Esophagus muscularis mucosa (tissue), 4 donors: Measurements from ENCODE around the gene RMND5B. TPM values are rescaled to one million over a fixed set of nuclear protein-coding genes. Genes with fewer than 3 reads are reported as not detected.
"Not testable (repeated sequence)": the region's sequence is repeated elsewhere in the genome, so short reads cannot be mapped to it uniquely, and the experiment has no call there.

Experiments
- DNase-seq: peaks from one replicate; pipeline ENCODE4 v3.0.0-alpha.2; 2017; ENCODE audit errors: extremely low spot score
- H3K27ac ChIP-seq, 4 donors: fragments of 200-600 bp; sonication (generic); replicated peaks in 1 of 4; 1 replicate in 3 of 4; 2 replicates in 1 of 4; pipeline ENCODE4 v1.5.1; 2016 to 2019; ENCODE audit warnings: mild to moderate bottlenecking in 1 of 4
- H3K27me3 ChIP-seq, 4 donors: fragments of 200-600 bp; sonication (generic); one replicate each; pipeline versions ENCODE4 v1.5.1 to v1.6.0; 2016 to 2019
- H3K36me3 ChIP-seq, 4 donors: fragments of 200-600 bp; sonication (generic); one replicate each; pipeline ENCODE4 v1.5.1; 2016 to 2019
- H3K4me1 ChIP-seq, 4 donors: fragments of 200-600 bp; sonication (generic); one replicate each; pipeline ENCODE4 v1.5.1; 2016 to 2019
- H3K4me3 ChIP-seq, 4 donors: fragments of 200-600 bp; sonication (generic); 1 replicate in 2 of 4; 2 replicates in 2 of 4; pipeline ENCODE4 v1.5.1; 2016 to 2019; ENCODE audit warnings: mild to moderate bottlenecking in 4 of 4, moderate library complexity in 1 of 4
- H3K9me3 ChIP-seq, 4 donors: fragments of 200-600 bp; sonication (generic); 1 replicate in 3 of 4; 2 replicates in 1 of 4; pipeline ENCODE4 v1.5.1; 2016 to 2019
- EP300 ChIP-seq: sonication (generic); formaldehyde crosslinking; IDR thresholded peaks from one replicate; pipeline ENCODE4 v1.6.1; 2017; ENCODE audit warnings: antibody characterized with exemption
- POLR2A ChIP-seq: fragments of 450-650 bp; IDR thresholded peaks from one replicate; pipeline ENCODE4 v1.6.1; 2017; ENCODE audit warnings: antibody characterized with exemption, moderate library complexity, mild to moderate bottlenecking, low read depth
- POLR2AphosphoS5 ChIP-seq, 2 donors: sonication (generic); formaldehyde crosslinking; IDR thresholded peaks; one replicate each; pipeline ENCODE4 v1.6.1; 2017; ENCODE audit warnings: antibody characterized with exemption in 2 of 2
- WGBS: methylation state at CpG from one replicate; pipeline ENCODE4 v1.1.5; 2018; 5-methylcytosine and 5-hydroxymethylcytosine counted together
- intact Hi-C: fragments of 100-400 bp; cut with DNase I; formaldehyde crosslinking; loops from one replicate; pipeline ENCODE4 v1.15.1; 2023
- total RNA-seq, 4 donors: library from RNA; depleted of rRNA; stranded (reverse); fragments of >200 nt; gene quantifications; one replicate each; pipeline versions ENCODE4 v1.1.0 to v1.2.1, GENCODE V29; 2016
- TF ChIP-seq, protein P1 (sequence below), 3 experiments: fragments of 200-600 bp in 2 of 3; fragments of 450-650 bp in 1 of 3; sonication (generic) in 2 of 3; IDR thresholded peaks; one replicate each; pipeline ENCODE4 v1.5.1; 2017 to 2019; ENCODE audit warnings: antibody characterized with exemption in 3 of 3, mild to moderate bottlenecking in 2 of 3, moderate library complexity in 1 of 3

Gene RMND5B
- total RNA-seq, 4 donors from 2014 or later = 43.2 to 53.9 (median 45.4) TPM

DNA sequence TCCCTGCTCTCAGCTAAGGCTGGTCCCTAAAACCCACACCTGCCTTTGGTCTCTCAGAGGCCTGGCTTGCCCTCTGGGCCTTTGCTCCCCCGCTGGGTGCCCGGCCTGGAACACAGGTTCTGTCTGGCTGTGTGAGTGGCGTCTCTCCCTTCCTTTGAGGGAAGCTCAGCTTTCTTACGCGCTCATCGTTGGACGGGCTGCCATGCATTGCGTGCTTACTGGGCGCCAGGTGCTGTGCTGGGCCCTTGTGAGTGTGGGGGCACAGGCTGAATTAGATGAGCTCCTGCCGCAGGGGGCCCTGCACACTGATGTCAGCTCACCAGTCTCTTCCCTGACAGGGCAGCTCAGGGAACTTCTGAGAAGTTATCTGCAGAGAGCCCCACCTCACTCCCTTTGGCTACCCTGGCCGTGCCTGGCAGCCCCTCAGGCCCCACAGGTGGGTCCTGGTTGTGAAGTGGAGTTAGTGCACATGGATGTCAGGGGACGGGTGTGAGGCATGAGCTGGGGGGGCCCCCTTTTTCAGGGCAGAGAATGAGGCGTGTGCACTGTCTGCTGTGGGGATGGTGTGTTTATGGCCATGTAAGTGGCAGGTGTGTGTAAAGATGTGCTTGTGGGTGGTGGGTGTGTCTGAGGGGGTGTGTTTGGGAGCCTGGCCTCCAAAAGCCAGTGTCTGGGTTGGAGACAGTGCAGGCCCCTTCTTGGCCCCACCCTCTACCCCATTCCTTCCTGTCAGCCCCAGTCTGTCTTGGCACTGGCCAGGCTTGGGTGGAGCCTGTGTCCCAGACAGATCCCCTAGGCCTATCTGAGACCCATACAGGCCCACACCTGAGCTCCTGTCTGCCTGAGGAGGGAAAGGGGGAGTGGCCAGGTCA lies 7.5 kb upstream of the RMND5B start:
- Histone ChIP-seq H3K4me1 (peaks cover 24 to 52% (median 36%) of the 10 kb centered on the region in 4 donors), H3K9me3 (no peaks in the 10 kb centered on the region), H3K27me3 (peaks cover 0 to 17% (median 0%) of the 10 kb centered on the region in 4 donors), H3K36me3 (no peaks in the 10 kb centered on the region), H3K27ac (no peak overlapping the region), H3K4me3 (no peak overlapping the region)
- TF ChIP-seq, protein P1, sequence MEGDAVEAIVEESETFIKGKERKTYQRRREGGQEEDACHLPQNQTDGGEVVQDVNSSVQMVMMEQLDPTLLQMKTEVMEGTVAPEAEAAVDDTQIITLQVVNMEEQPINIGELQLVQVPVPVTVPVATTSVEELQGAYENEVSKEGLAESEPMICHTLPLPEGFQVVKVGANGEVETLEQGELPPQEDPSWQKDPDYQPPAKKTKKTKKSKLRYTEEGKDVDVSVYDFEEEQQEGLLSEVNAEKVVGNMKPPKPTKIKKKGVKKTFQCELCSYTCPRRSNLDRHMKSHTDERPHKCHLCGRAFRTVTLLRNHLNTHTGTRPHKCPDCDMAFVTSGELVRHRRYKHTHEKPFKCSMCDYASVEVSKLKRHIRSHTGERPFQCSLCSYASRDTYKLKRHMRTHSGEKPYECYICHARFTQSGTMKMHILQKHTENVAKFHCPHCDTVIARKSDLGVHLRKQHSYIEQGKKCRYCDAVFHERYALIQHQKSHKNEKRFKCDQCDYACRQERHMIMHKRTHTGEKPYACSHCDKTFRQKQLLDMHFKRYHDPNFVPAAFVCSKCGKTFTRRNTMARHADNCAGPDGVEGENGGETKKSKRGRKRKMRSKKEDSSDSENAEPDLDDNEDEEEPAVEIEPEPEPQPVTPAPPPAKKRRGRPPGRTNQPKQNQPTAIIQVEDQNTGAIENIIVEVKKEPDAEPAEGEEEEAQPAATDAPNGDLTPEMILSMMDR (IDR thresholded peaks at IDR 0.05) = no peak
- TF ChIP-seq EP300 = no peak
- TF ChIP-seq POLR2AphosphoS5 (IDR thresholded peaks at IDR 0.05) = no peak
- TF ChIP-seq POLR2A = no peak
- DNase-seq = no peak
- WGBS = 90% methylated on average over 10 of the region's 13 CpGs
- intact Hi-C loops = no loop called here

DNA sequence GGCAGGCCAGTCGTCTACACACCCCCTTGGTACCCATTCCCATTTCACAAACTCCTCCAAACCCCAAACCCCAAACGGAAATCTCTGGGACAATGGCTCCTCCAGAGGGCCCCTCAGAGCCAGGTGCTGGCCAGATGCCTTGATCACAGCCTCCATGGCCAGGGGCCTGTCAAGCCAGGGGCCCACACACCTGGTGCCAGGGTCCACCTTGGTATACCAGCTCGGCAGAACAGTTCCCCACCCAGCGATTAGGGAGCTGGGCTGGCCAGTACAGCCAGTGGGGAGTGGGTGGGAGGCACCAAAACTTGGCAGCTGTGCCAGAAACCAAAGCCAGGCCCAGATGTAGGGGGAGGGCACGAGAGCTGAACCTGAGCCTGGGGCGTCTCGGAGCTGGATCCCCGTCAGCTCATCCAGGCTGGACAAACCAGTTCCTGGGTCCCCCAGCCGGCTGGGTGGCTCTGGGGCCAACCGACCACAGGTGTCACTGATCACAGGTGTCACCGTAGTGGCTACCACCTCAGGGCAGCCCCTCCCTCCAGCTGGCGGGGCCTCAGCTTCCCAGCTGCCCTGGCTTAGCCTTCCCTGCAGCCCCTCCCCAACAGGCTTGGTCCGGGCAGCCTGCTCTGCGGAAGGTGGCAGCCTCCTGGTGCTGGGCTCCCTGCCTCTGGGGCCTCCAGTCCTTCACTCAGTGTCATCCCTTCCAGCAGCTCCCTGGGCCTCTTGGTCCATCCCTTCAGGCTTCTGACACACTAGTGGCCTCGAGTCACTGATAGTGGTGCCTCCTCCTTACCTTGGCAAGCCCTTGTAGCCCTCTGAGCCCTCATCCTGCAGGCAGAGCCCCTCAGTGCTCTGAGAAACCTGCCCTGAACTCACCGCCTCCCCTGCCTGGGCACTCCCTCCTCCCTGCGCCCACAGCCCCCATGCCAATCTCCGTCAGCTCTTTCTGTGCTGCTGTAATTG lies 6.6 kb upstream of the RMND5B start:
- no peak overlapping the region for H3K4me3 ChIP-seq
- H3K9me3 ChIP-seq = no peaks in the 10 kb centered on the region
- no peaks in the 10 kb centered on the region for H3K36me3 ChIP-seq
- no peak for TF ChIP-seq EP300
- 87% methylated on average over 12 of the region's 18 CpGs for WGBS
- H3K4me1 ChIP-seq = peaks cover 24 to 52% (median 36%) of the 10 kb centered on the region in 4 donors
- no peak overlapping the region for H3K27ac ChIP-seq
- peaks cover 0 to 11% (median 0%) of the 10 kb centered on the region in 4 donors for H3K27me3 ChIP-seq
- intact Hi-C loops = no loop called here
- DNase-seq = no peak

DNA sequence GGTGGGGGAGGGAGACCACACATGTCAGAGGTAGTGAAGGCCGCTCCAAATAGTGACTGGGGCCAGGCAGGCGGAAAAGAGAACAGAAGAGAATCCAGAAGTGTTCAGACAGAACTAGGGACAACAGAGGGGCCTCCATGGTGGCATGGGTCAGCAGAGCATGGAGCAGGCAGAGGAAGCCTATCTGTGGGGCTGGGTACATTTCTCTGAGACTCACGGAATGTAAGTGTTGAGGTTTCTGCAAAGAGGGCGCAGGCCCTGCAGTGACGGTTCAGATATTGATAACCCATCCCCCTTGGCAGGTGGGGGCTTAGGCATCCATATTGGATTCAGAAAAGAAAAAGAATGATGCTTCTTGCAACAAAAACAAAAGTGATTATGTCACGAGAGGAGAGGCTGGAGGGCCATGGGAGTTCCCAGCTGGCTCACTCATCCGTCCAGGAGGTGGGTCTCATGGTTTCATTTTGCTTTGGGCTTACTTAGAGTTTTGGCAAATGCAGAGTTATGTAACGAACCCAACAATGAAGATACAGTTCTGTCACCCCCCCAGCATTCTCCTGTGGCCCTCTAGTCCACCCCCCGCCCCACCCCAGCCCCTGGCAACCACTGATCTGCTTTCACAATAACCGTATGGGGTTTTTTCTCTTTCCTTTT lies 5.4 kb upstream of the RMND5B start:
- Histone ChIP-seq H3K4me3 (no peak overlapping the region), H3K27ac (no peak overlapping the region), H3K4me1 (peaks cover 24 to 60% (median 44%) of the 10 kb centered on the region in 4 donors), H3K36me3 (no peaks in the 10 kb centered on the region), H3K27me3 (peaks cover 0 to 1% (median 0%) of the 10 kb centered on the region in 4 donors), H3K9me3 (no peaks in the 10 kb centered on the region)
- 76% methylated on average over 10 of the region's 10 CpGs for WGBS
- intact Hi-C loops = no loop called here
- no peak for DNase-seq
- TF ChIP-seq POLR2AphosphoS5 (IDR thresholded peaks at IDR 0.05) (no peak), POLR2A (no peak), EP300 (no peak)
- TF ChIP-seq, protein P1 (IDR thresholded peaks at IDR 0.05) = no peak

DNA sequence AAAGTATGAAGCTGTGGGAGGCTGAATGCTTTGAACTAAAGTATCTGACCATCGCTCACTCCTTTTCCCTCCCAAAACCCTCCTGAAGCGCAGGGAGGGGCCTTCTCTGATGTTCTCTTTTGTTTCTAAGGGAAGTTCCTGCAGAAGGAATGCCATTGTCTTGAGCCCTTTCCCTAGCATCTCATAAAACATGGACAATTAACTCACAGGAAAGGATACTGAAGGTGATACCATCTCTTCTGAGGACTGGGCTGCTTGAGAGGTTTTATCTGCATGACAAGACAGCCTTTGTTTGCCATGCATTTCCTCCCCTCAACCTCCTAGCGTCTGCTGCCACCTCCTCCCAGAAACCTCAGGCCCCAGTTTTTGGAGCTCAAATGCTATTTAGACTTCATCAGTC lies 4.3 kb upstream of the RMND5B start:
- 77% methylated on average over 3 of the region's 3 CpGs for WGBS
- no peak overlapping the region for H3K27ac ChIP-seq
- TF ChIP-seq POLR2A (no peak), EP300 (no peak), POLR2AphosphoS5 (IDR thresholded peaks at IDR 0.05) (no peak)
- TF ChIP-seq, protein P1 (IDR thresholded peaks at IDR 0.05) = no peak
- H3K36me3 ChIP-seq = no peaks in the 10 kb centered on the region
- H3K27me3 ChIP-seq = no peaks in the 10 kb centered on the region
- H3K9me3 ChIP-seq = no peaks in the 10 kb centered on the region
- intact Hi-C loops = no loop called here
- H3K4me3 ChIP-seq = no peak overlapping the region
- no peak for DNase-seq
- peaks cover 20 to 51% (median 37%) of the 10 kb centered on the region in 4 donors for H3K4me1 ChIP-seq

DNA sequence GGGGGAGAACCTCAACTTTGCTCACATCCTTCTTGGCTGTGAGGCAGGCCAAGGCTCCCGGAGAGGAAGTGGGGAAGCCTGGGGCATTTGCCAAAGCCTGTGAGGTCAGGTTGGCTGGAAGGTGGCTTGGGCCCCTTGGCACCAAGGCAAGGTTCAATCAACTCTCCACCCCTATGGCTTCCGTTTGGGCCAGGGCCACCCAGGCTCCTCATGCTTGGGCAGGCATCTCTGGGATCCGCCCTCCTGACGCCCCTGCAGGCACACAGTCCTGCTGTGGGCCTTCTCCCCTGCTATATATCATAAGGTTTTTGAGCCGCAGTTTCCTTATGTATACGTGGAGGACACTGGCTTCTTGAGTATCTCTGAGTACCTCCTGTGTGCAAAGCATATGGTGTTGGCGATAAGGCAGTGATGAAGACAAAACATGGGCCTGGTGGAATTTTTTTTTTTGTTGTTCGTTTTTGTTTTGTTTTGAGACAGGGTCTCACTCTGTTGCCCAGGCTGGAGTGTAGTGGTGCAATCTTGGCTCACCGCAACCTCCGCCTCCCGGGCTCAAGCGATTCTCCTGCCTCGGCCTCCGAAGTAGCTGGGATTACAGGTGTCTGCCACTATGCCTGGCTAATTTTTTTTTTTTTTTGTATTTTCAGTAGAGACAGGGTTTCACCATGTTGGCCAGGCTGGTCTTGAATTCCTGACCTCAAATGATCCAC lies 3.4 kb upstream of the RMND5B start:
- H3K27me3 ChIP-seq, H3K9me3 ChIP-seq, intact Hi-C loops, H3K36me3 ChIP-seq, DNase-seq, H3K4me3 ChIP-seq, H3K27ac ChIP-seq: not testable (repeated sequence)
- peaks cover 20 to 51% (median 36%) of the 10 kb centered on the region in 4 donors for H3K4me1 ChIP-seq
- WGBS = 76% methylated on average over 14 of the region's 14 CpGs
